Hepatocyte (in vitro differentiated cells): ENCODE measurements around the gene PCGF3.

Experiments used
- CTCF ChIP-seq: fragments of 200-600 bp; sonication (generic); IDR thresholded peaks from 2 replicates; pipeline ENCODE4 v1.5.1; 2016; ENCODE audit warnings: antibody characterized with exemption, mild to moderate bottlenecking; ENCODE audit not compliant: poor library complexity
- EZH2 ChIP-seq: fragments of 200-600 bp; sonication (generic); IDR thresholded peaks from 2 replicates; pipeline ENCODE4 v1.6.1; 2016; ENCODE audit warnings: antibody characterized with exemption, mild to moderate bottlenecking, borderline replicate concordance
- EZH2phosphoT487 ChIP-seq: fragments of 200-600 bp; sonication (generic); IDR thresholded peaks from one replicate; pipeline ENCODE4 v1.6.1; 2018; ENCODE audit warnings: antibody characterized with exemption, mild to moderate bottlenecking, low read depth, moderate library complexity; ENCODE audit not compliant: unreplicated experiment, severe bottlenecking

DNA sequence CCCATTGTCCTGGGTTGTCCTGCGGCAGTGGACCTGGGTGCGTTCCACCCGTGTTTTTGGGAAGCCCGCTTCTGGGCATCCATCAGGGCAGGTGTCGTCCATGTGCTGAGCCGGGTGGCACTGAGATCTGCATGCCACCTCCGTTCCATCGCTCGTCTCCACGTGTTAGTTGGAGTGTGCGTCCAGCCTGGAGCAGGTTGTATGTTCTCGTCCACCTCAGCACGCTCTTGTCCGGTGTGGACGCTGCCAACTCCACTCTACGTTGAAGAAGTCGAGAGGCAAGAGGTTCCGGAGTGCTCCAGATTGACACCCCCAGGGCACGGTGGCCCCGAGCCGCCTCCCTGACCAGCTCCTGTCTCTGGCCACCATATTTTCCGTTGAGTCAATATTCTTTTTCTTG lies 33.9 kb downstream of the PCGF3 start:
- TF ChIP-seq EZH2 (no peak), CTCF (no peak), EZH2phosphoT487 (no peak)
